Sciatic nerve (tissue), 2 donors: Measurements from ENCODE around the gene TOMM70. TPM values are rescaled to one million over a fixed set of nuclear protein-coding genes. Genes with fewer than 3 reads are reported as not detected.
"Not testable (repeated sequence)": the region's sequence is repeated elsewhere in the genome, so short reads cannot be mapped to it uniquely, and the experiment has no call there.

ENCODE experiments used
- ATAC-seq: fragments of 200-7000 bp; cut with Tn5 transposase; one replicate; pipeline ENCODE4 v1.9.1; 2020; ENCODE audit warnings: mild to moderate bottlenecking, moderate library complexity
- DNase-seq: peaks from one replicate; pipeline ENCODE4 v3.0.0-alpha.2; 2020; ENCODE audit warnings: low spot score
- intact Hi-C: fragments of 100-400 bp; cut with DNase I; formaldehyde crosslinking; loops from one replicate; pipeline ENCODE4 v1.14.2; 2022
- total RNA-seq: library from RNA; stranded (reverse); fragmentation: NEBNext Ultra II Directional; extraction: Animal tissue kit (Norgen Biotek cat#: 25700); gene quantifications from one replicate; pipeline ENCODE4 v1.2.1, GENCODE V29; 2021
- donor health status: DM: no; HTN: no; CAD: no.
- donor health status: DM: no; HTN: no; CAD: no.

TOMM70 gene
- total RNA-seq = 34.5 TPM

DNA sequence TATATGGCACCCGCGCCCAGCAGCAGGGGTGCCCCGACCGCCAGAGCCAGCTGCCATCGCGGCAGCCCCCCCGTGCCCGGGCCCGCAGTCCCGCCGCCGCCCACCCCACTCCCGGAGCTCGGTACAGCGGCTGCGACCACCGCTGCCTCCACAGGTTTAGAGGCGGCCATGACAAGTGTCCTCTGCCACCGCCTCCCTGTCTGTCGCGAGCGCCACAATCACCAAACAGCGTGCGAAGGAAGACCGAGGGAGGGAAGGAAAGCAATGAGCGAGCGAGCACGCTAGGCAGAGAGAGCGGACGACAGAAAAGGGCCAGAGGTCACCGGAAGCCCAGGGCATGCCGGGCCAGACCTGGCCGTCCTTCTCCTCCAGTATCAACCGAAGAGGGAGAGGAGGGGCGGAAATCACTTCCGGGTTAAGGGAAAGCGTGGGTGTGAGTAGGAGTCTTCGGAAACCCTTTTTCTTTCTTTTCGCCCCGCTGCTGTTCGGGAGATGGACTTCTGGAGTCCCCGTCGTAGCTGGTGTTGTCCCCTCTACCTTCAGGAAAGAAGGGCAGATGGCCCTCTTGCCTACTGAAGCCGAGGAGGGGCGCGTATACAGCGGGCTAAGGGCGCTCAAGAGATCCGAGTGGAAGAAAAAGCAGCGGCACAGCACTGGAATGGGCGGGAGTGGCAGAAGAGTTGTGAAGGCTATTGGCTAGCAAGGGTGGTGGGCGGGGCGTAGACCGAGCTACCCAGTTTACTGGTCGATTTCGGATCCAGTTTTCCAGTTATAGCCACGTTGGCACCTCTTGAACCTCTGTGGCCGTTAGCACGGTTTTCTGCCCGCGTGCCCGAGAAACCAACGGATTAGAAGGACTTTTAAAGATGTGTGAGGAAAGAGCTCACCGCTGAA is at the start of gene TOMM70, which contains the start of gene LNP1:
TSS of gene TOMM70 (minus strand) at position 310 of the 894 bp plus-strand sequence. CDS start at position 170, 140 bp downstream.
TSS of gene LNP1 (plus strand) at position 760 of the 894 bp plus-strand sequence. CDS start 28,191 bp downstream, outside the sequence.
- intact Hi-C loops = no loop called here

DNA sequence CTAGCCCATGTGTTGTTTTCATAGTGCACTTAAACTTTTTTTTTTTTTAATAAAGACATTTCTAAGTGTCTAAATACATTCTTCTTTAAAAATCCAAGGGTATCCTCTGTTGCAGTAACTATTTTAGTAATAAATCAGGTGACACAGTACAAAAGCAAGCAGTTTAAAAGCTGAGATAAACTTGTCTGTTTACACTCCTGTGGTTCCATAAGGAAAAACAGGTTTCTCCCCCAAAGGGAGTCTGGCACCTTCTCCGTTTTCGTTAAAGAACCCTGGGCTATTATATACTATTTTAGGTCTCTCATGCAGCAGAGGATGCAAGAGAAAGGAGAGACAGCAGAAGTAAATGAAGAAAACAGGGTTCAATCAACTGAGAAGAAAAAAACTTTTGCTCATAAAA is 48.3 kb upstream of the TOMM70 start:
- intact Hi-C loops = no loop called here
- ATAC-seq (no peak), DNase-seq (no peak)

More for the DNA sequence above, at the start of gene TOMM70, which contains the start of gene LNP1:
- peak; percentile 99 for ATAC-seq
- peak; percentile 98 for DNase-seq

DNA sequence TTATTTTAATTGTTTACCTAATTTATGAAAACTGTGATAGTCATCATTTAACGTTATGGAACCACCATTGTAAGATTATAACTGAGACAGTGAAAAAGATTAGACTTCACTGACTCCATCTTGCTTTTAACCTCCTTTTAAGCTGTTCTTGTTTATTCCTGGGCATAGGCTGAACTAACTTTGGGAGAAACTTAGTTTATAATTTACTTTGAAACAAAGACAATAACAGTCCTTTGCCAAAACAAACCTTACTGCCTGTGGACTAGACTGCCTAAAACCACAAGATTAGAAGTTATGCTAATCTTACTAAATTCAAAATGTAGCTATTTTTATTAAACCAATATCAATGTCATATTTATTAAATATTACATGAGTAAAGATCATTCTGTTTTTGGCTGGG is 47.2 kb upstream of the TOMM70 start:
- intact Hi-C loops = no loop called here
- DNase-seq (no peak), ATAC-seq (no peak)

DNA sequence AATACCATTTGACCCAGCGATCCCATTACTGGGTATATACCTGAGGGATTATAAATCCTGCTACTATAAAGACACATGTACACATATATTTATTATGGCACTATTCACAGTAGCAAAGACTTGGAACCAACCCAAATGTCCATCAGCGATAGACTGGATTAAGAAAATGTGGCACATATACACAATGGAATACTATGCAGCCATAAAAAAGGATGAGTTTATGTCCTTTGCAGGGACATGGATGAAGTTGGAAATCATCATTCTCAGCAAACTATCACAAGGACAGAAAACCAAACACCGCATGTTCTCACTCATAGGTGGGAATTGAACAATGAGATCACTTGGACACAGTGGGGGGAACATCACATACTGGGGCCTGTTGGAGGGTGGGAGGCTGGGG is 46.2 kb upstream of the TOMM70 start:
- ATAC-seq, intact Hi-C loops, DNase-seq: not testable (repeated sequence)

DNA sequence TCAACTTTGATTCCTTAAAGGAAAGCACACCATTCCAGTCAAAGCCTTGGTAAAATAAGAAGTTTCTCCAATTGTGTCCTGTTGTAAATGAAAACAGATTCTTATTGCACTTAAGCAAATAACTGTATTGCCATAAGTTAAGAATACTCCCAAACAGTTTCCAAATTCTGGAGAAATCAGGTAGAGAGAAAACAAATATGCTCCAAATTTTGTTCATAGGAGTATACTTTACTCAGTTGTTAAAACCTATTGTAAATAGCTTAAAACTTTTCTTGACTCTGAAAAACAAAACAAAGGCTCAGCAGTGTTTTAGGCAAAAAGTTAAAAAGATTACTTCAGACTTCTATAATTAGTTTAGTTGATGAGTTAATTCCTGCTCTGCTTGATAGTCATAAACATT is 42.8 kb upstream of the TOMM70 start:
- DNase-seq (no peak), ATAC-seq (no peak)
- intact Hi-C loops = no loop called here

DNA sequence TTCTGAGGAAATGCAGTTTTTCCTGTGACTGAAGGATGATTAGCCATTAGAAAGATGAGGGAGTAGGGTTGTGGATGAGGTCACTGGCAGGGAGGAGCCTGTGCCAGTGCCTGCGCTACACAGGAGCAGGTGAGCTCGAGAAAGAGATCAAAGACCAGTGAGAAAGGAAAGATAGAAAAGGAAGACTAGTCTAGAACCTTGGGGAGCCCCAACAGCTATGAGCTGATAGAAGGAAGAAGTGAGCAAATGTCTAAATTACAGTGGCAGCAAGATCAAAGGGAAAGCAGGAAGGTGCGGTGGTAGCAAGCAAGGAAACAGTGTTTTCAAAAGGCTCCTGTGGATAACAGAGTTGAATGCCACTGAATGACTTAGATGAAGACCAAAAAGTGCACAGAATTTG is 40.0 kb upstream of the TOMM70 start:
- intact Hi-C loops = no loop called here
- ATAC-seq (no peak), DNase-seq (no peak)

DNA sequence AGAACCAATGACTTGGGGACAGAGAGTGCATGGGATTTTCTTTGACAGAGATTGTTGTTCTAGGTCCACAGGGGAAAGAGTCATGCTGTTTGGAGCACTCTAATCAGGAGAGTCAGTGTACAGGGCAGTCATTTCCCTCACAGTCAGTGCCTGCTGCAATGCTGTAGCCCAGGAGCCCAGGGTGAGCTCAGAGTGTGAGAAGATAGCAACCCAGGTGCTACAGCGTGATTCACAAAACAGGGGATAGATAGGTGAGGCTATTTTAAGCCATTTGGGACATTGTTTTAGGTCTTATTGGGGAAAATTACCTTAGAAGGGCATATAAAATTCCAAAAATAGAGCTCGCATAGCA is 37.7 kb upstream of the TOMM70 start:
- intact Hi-C loops = no loop called here
- DNase-seq = no peak
- ATAC-seq = no peak

DNA sequence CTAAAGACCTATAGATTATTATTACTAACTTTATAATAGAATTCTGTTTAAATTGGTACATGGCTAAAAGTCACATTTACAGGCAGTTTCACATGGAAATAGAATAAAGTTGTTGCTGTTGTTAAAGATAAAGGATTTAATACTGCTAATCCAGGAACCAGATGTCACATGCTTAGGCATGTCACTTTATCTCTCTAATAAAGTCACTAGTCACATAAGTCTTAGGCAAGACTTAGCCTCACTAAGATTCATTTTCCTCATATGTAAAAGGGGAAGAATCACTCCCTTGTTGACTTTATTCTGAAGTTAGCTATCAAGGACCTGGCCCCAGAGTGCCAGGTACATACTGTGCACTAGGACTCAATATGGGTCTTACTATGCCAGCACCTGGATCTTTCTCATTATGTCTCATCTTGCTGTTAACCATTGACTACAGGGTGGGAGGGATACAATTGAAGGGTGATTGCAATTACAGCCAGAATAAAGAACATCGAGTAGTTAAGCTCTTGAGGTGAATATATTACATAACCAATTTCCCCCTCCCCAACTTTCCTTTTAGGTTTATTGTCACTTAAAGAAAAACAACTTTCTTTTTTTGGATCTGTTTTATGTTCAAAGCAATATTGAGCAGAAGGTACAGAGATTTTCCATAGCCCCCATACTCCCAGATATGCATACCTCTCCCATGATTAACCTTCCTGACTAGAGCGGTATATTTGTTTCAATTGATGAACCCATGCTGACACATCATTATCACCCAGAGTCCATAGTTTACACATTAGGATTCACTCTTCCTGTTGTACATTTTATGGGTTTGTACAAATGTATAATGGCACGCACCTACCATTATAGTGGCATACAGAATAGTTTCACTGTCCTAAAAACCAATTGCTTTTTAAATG is 37.1 kb upstream of the TOMM70 start:
- intact Hi-C loops = no loop called here
- DNase-seq (no peak), ATAC-seq (no peak)

DNA sequence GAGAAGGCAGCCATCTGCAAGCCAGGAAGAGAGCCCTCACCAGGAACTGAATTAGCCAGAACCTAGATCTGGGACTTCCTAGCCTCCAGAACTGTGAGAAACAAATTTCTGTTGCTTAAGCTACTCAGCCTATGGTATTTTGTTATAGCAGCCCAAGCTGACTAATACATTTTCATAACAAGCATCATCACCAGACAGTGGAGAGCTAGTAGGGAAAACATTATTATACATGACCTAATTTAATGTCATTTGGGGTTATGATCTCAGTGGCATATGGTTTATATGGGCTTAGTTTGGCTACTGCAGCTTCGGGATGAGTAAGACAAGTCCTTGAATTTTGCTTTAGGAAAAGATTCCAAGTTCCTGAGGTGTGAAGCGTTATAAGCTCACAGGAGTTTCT is 36.1 kb upstream of the TOMM70 start:
- ATAC-seq = no peak
- intact Hi-C loops = no loop called here

DNA sequence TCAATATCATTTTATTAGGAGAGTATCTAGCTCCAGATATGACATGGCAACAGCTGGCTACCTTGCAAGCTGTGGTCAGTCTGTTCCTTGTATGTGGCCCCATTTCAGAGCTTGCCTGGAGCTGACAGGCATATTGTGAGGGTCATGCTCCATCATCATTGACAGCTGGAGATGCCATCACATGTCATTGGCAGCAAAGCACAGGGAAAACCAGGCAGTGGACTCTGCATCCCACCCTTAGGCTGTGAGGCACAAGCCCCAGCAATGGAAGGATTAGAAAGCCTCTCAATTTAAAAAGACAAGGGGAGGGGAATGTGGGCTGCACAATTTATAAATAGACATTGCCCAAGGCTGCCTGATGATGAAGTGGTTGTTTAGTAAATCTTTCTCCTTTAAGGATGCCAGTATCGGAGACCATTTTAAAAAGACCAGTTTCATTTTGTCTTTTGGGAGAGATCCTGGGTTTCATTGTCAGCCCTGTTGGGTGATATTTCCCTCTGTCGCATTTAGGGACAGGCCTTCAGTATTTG is 28.4 kb upstream of the TOMM70 start:
- DNase-seq (no peak), ATAC-seq (no peak)
- intact Hi-C loops = no loop called here

More for the DNA sequence above, 36.1 kb upstream of the TOMM70 start:
- no peak for DNase-seq

DNA sequence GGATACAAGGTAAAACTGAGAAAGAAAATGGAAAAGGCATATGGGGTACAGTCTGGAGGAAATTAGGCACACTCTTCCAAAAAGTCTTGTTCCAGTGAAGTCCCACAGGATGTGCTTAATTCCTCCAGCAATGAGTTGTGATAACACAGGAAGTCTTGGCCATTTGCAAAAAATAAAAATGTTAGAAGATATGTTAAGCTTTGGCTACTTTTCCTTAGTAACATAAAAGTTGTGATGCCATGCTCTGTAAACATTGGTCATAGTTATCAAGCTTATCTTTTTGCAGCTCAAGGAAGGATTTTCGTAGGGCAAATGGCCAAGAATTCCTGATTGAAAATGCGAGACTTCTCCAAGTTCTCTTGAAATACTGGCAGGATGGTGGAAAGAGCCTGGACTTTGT is 26.8 kb upstream of the TOMM70 start:
- intact Hi-C loops = no loop called here
- DNase-seq (no peak), ATAC-seq (no peak)

DNA sequence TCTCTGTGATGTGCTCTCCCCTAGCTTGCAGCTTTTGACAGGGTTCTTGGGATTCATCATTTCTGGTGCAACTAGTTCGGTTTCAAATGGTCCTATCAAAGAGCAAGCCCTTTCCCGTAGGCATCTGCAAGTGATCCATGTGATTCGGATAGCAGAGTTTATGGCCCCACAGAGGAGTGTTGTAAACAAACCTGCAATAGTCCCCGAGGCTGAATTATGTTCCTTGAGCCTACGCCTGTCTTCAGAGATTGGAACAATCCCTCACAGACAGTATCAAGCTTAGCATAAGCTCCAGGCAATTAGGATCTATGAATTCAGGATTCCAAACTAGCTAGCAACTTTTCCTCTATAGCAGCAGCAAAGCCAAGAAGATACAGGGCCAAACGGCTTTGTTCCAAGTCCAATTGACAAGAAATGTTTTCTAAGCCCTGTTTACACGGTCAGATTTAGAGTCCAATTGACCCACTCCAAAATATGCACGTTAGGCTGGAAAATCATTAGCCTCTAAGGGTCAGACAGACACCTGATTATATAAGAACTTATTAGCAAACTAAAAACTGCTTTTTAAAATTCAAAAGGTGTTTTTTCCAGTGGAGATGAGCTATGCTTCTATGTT is 25.3 kb upstream of the TOMM70 start:
- ATAC-seq (no peak), DNase-seq (no peak)
- intact Hi-C loops = no loop called here

DNA sequence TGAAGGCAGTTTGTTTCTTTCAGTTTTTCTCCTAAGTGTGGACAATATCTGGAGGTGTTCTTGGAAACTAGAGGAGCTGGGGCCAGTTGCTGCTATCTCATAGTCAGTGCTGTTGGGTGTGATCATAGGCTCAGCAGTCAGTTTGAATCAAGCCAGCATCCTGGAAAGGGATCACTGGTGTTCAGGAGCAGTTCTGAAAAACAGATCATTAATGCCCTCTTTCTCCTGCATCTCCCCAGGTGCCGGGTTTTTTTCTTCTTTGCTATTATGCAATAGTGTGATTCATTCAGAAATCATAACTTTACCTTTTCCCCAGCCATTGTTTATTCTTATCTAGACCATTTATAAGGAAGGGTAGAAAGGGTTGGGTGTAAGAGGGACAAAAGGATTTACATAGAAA is 24.4 kb upstream of the TOMM70 start:
- ATAC-seq (no peak), DNase-seq (no peak)
- intact Hi-C loops = no loop called here

DNA sequence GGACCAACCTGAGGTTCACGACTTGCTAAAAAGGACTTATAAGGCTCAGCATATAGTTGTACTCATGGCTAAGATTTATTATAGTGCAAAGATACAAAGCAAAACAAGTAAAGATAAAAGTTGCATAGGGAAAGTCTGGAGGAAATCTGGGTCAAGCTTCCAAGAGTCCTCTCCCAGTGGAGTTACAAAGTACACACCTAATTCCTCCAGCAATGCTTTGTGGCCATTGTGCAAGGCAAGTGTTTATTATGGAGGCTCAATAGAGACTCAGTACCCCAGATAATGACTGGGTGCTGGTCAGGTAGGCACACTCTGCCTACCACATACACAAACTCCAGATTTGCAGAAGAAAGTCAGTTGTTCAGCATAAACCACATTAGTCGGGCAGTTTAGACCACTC is 23.4 kb upstream of the TOMM70 start:
- no peak for DNase-seq
- no peak for ATAC-seq
- intact Hi-C loops = no loop called here

DNA sequence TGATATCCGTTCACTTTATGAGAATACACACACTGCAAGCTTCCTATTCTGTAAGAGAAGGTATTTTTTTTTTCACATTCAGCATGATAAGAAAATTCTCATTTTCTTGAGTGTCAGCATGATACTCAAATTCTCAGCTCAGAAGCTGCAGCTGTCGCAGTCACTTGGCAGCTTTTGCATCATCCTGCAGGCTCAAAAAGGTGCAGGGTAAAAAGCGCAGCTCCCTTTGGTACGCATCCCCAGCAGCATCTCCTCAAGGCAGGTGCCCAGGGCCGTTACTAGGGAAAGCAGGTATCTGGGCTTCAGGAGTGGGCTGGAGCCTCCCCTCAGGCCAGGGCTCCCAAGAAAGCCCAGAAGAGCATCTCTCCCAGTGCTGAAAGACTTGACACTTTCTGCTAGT is 22.7 kb upstream of the TOMM70 start:
- intact Hi-C loops = no loop called here
- ATAC-seq = no peak
- DNase-seq = no peak

DNA sequence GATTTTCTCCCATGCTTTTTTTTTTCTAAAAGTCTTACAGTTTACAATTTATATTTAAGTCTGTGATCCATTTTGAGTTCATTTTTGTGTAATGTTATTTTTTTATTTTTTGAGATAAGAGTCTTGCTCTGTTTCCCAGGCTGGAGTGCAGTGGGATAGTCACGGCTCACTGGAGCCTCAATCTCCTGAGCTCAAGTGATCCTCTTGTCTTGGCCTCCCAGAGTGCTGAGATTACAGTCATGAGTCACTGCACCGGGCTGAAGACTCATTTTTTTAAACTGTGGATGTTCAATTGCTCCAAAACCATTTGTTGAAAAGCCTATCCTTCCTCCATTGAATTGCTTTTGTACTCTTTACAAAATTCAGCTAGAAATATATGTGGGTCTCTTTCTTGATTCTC is 20.0 kb upstream of the TOMM70 start:
- intact Hi-C loops = no loop called here
- DNase-seq (no peak), ATAC-seq (no peak)

DNA sequence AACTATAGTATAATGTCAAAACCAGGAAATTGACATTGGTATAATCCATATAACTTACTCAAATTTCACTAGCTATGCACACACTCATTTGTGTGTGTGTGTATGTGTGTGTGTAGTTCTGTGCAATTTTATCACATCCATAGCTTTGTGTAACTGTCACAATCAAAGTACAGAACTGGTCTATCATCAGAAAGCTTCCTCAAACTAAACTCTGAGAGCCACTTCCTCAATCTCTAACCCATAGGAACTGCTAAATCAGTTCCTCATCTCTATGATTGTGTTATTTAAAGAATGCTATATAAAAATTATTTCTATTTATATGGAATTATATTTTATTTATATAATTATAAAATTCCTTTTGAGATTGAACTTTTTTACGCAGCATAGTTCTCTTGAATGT is 18.5 kb upstream of the TOMM70 start:
- no peak for ATAC-seq
- DNase-seq = no peak
- intact Hi-C loops = no loop called here

DNA sequence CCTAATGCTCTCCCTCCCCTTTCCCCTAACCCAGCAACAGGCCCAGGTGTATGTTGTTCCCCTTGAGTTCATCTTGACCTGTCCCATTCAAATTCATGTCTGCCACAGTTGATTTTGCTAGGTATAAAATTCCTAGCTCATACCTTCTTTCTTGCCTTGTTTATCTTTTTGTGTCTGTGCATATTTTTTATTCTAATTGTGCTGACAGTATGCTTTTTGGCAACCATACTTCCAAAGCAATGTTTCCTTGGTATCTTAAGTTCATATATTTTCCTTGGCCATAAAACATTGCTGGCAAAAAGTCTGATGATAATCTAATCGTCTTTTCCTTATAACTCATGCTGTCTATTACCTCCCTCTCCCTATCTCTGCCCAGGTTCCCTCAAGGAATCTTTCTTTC is 16.0 kb upstream of the TOMM70 start:
- intact Hi-C loops = no loop called here
- ATAC-seq = no peak
- no peak for DNase-seq

DNA sequence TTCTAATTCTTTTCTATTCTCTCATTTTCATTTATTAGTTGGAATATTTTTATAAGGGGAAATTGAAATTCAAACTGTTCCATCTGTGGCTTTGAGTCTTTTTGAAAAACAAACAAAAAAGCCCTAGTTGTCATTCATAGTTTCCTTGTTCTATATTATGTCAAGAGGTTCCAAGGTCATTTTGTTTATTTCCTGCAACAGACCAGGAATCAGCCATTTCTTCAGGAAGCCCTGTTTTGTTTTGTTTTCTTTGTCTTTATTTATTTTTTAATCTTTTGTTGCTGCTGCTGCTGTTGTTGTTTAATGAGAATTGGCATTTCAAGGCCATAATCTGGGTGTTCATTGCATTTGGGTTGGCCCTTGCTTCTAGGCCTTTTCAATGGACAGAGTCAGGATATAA is 15.3 kb upstream of the TOMM70 start:
- intact Hi-C loops = no loop called here
- ATAC-seq (no peak), DNase-seq (no peak)
